Measurements from ENCODE around the gene MSI2.

MSI2 gene

GRCh38 chr17:57631871-57632270, 375.5 kb downstream of the MSI2 start:
- no peak for DNase-seq

- DNase-seq = no peak
Measured at GRCh38 chr17:57632294-57632693, 376.0 kb downstream of the MSI2 start.

- DNase-seq = no peak
Measured at GRCh38 chr17:57633236-57633635, 376.9 kb downstream of the MSI2 start.

- DNase-seq = no peak
Measured at GRCh38 chr17:57634713-57635465, 378.6 kb downstream of the MSI2 start.

- DNase-seq = peak; percentile 18
Measured at GRCh38 chr17:57636274-57636673, 380.0 kb downstream of the MSI2 start.

- peak; percentile 67 for DNase-seq
Measured at GRCh38 chr17:57636985-57637665, 380.8 kb downstream of the MSI2 start.

GRCh38 chr17:57637666-57638010, 381.3 kb downstream of the MSI2 start:
- no peak for DNase-seq

- no peak for DNase-seq
Measured at GRCh38 chr17:57638284-57638683, 382.0 kb downstream of the MSI2 start.

GRCh38 chr17:57639381-57639780, 383.1 kb downstream of the MSI2 start:
- no peak for DNase-seq

- DNase-seq = no peak
Measured at GRCh38 chr17:57640079-57640478, 383.8 kb downstream of the MSI2 start.

- DNase-seq = no peak
Measured at GRCh38 chr17:57641761-57642160, 385.4 kb downstream of the MSI2 start.

GRCh38 chr17:57643062-57643461, 386.7 kb downstream of the MSI2 start:
- no peak for DNase-seq

GRCh38 chr17:57644326-57644725, 388.0 kb downstream of the MSI2 start:
- no peak for DNase-seq

- DNase-seq = no peak
Measured at GRCh38 chr17:57645950-57646665, 389.8 kb downstream of the MSI2 start.

- no peak for DNase-seq
Measured at GRCh38 chr17:57648720-57649119, 392.4 kb downstream of the MSI2 start.

- DNase-seq = no peak
Measured at GRCh38 chr17:57649191-57649590, 392.9 kb downstream of the MSI2 start.

- no peak for DNase-seq
Measured at GRCh38 chr17:57649731-57650484, 393.6 kb downstream of the MSI2 start.

- no peak for DNase-seq
Measured at GRCh38 chr17:57650548-57650947, 394.2 kb downstream of the MSI2 start.

GRCh38 chr17:57651451-57651850, 395.1 kb downstream of the MSI2 start:
- DNase-seq = no peak

GRCh38 chr17:57651996-57652395, 395.7 kb downstream of the MSI2 start:
- no peak for DNase-seq

- DNase-seq = no peak
Measured at GRCh38 chr17:57652811-57653210, 396.5 kb downstream of the MSI2 start.

GRCh38 chr17:57653279-57653678, 397.0 kb downstream of the MSI2 start:
- DNase-seq = no peak
